Measurements from ENCODE around the gene DDX39B.
A peak's percentile ranks its signal among the peaks of the same experiment; 100 is the strongest.

The DDX39B gene

GRCh38 chr6:31586008-31586407, 44.2 kb upstream of the DDX39B start, which contains the start of gene LST1:
TSS of gene LST1 (plus strand) at chr6:31586277. CDS start at chr6:31587300, 1,023 bp downstream.
- no peaks in the 10 kb centered on the region for H3K36me3 ChIP-seq
- no peaks in the 10 kb centered on the region for H3K27me3 ChIP-seq (ENCODE audit: insufficient read depth, low read depth, severe bottlenecking)
- H3K9me3 ChIP-seq (ENCODE audit: severe bottlenecking): no peaks in the 10 kb centered on the region
- H3K4me3 ChIP-seq (ENCODE audit: low read depth, low read length): no peak within 1 kb of the TSS
- H3K27ac ChIP-seq: no peak within 1 kb of the TSS
- TF ChIP-seq CTCF (IDR thresholded peaks at IDR 0.05; ENCODE audit: low read depth, low read length): no peak
- no peak for DNase-seq

- Histone ChIP-seq H3K4me3 (ENCODE audit: low read depth, low read length) (no peak overlapping the region), H3K27ac (no peak overlapping the region), H3K36me3 (no peaks in the 10 kb centered on the region), H3K27me3 (ENCODE audit: insufficient read depth, low read depth, severe bottlenecking) (no peaks in the 10 kb centered on the region), H3K9me3 (ENCODE audit: severe bottlenecking) (no peaks in the 10 kb centered on the region)
- DNase-seq: peak; percentile 52
- TF ChIP-seq CTCF (IDR thresholded peaks at IDR 0.05; ENCODE audit: low read depth, low read length): peak; percentile 88
Measured at GRCh38 chr6:31585491-31585890, 43.7 kb upstream of the DDX39B start.

GRCh38 chr6:31582230-31582643, 40.4 kb upstream of the DDX39B start, which contains the start of gene LTB:
TSS of gene LTB (minus strand) at chr6:31582424. CDS start at chr6:31582417, 7 bp downstream.
- Histone ChIP-seq H3K27me3 (ENCODE audit: insufficient read depth, low read depth, severe bottlenecking) (no peaks in the 10 kb centered on the region), H3K27ac (no peak within 1 kb of the TSS; the same call in 1 of the 2 replicates), H3K4me3 (ENCODE audit: low read depth, low read length) (peak within 1 kb of the TSS; percentile 76), H3K9me3 (ENCODE audit: severe bottlenecking) (no peaks in the 10 kb centered on the region), H3K36me3 (no peaks in the 10 kb centered on the region)
- no peak for TF ChIP-seq CTCF (IDR thresholded peaks at IDR 0.05; ENCODE audit: low read depth, low read length)
- DNase-seq: no peak

- Histone ChIP-seq H3K27me3 (ENCODE audit: insufficient read depth, low read depth, severe bottlenecking) (no peaks in the 10 kb centered on the region), H3K4me3 (ENCODE audit: low read depth, low read length) (peak overlapping the region; percentile 76), H3K36me3 (no peaks in the 10 kb centered on the region), H3K9me3 (ENCODE audit: severe bottlenecking) (no peaks in the 10 kb centered on the region), H3K27ac (no peak overlapping the region; the same call in 1 of the 2 replicates)
- no peak for TF ChIP-seq CTCF (IDR thresholded peaks at IDR 0.05; ENCODE audit: low read depth, low read length)
- DNase-seq: no peak
Measured at GRCh38 chr6:31581434-31582229, 39.8 kb upstream of the DDX39B start.

- Histone ChIP-seq H3K36me3 (no peaks in the 10 kb centered on the region), H3K27me3 (ENCODE audit: insufficient read depth, low read depth, severe bottlenecking) (no peaks in the 10 kb centered on the region), H3K27ac (peak overlapping the region; percentile 44), H3K4me3 (ENCODE audit: low read depth, low read length) (peak overlapping the region; percentile 76), H3K9me3 (ENCODE audit: severe bottlenecking) (no peaks in the 10 kb centered on the region)
- peak; percentile 98 for TF ChIP-seq CTCF (IDR thresholded peaks at IDR 0.05; ENCODE audit: low read depth, low read length)
- peak; percentile 96 for DNase-seq
Measured at GRCh38 chr6:31580807-31581433, 39.1 kb upstream of the DDX39B start.

Data from WERI-Rb-1 (cell line).